GM12891 (cell line): ENCODE results near the gene OR4D2.

Source experiments
- POLR2A ChIP-seq: IDR thresholded peaks from 2 replicates; pipeline ENCODE4 v1.6.1; 2011; ENCODE audit warnings: low read depth, low read length, control low read depth
- POLR2AphosphoS5 ChIP-seq: IDR thresholded peaks from 2 replicates; pipeline ENCODE4 v1.6.1; 2011; ENCODE audit warnings: low read depth, low read length, control low read depth
- POU2F2 ChIP-seq: IDR thresholded peaks from 2 replicates; pipeline ENCODE4 v1.6.1; 2011; ENCODE audit warnings: low read depth, mild to moderate bottlenecking, control low read depth, low read length, moderate library complexity
- SPI1 ChIP-seq: IDR thresholded peaks from 2 replicates; pipeline ENCODE4 v1.6.1; 2011; ENCODE audit warnings: low read depth, low read length, control low read depth
- TAF1 ChIP-seq: IDR thresholded peaks from 2 replicates; pipeline ENCODE4 v1.6.1; 2011; ENCODE audit warnings: low read depth, low read length, control low read depth

- TF ChIP-seq POLR2A (no peak), POLR2AphosphoS5 (no peak), TAF1 (no peak), POU2F2 (no peak), SPI1 (no peak)
Observed at GRCh38 chr17:58215685-58216084, 48.9 kb downstream of the OR4D2 start.
